ENCODE measurements around the gene PPP2R3C.
"Not testable (repeated sequence)": the region's sequence is repeated elsewhere in the genome, so short reads cannot be mapped to it uniquely, and the experiment has no call there.

Gene PPP2R3C

DNA sequence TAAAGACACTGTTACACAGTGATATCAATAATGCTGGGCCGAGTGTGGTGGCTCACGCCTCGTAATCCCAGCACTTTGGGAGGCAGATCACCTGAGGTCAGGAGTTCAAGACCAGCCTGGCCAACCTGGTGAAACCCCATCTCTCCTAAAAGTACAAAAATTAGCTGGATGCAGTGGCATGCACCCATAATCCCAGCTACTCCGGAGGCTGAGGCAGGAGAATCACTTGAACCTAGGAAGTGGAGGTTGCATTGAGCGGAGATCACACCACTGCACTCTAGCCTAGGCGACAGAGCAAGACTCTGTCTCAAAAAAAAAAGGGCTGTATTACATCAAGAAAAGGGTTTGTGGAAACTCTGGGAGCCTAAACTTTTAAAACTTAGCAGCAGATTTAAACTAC is 27.1 kb downstream of the PPP2R3C start:
- H3K4me3 ChIP-seq (ENCODE audit: low read depth, low read length); H3K27ac ChIP-seq (ENCODE audit: low read depth, low read length); H3K4me1 ChIP-seq (ENCODE audit: control insufficient read depth, insufficient read depth, low read length, unreplicated experiment); H3K79me2 ChIP-seq (ENCODE audit: control insufficient read depth, insufficient read depth, low read length, unreplicated experiment); H2AFZ ChIP-seq (ENCODE audit: low read length, unreplicated experiment); H3K27me3 ChIP-seq (ENCODE audit: insufficient read depth, low read length): not testable (repeated sequence)
- peaks cover 32% of the 10 kb centered on the region for H3K36me3 ChIP-seq (ENCODE audit: insufficient read depth, low read length)

DNA sequence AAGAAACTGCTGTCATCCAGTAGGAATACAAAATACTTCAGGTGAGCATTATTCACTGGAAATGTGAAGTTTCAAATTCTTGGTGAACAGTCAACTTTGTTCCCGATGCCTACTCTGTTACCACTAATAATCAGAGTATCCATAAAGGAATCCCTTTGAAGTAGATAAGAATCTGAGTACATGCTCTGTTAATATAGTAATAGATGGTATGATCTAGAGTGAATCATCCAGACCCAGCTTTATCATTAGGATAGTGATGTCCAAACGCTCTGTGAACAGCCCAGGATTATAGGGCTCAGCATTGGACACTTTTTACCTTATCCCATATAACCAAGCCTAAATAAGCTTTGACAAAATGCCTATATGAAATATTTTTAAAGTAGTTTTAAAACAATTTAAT is 33.3 kb downstream of the PPP2R3C start:
- Histone ChIP-seq H3K36me3 (ENCODE audit: insufficient read depth, low read length) (peaks cover 26% of the 10 kb centered on the region), H3K27ac (ENCODE audit: low read depth, low read length) (no peak overlapping the region), H3K4me1 (ENCODE audit: control insufficient read depth, insufficient read depth, low read length, unreplicated experiment) (no peaks in the 10 kb centered on the region), H3K4me3 (ENCODE audit: low read depth, low read length) (no peak overlapping the region), H3K27me3 (ENCODE audit: insufficient read depth, low read length) (no peaks in the 10 kb centered on the region), H2AFZ (ENCODE audit: low read length, unreplicated experiment) (no peak overlapping the region), H3K79me2 (ENCODE audit: control insufficient read depth, insufficient read depth, low read length, unreplicated experiment) (no peaks in the 10 kb centered on the region)

GRCh38 chr14:35085441-35085840 is 36.3 kb downstream of the PPP2R3C start:
- no peak overlapping the region for H3K27ac ChIP-seq (ENCODE audit: low read depth, low read length)
- H3K4me1 ChIP-seq (ENCODE audit: control insufficient read depth, insufficient read depth, low read length, unreplicated experiment): no peaks in the 10 kb centered on the region
- H2AFZ ChIP-seq (ENCODE audit: low read length, unreplicated experiment): no peak overlapping the region
- peaks cover 26% of the 10 kb centered on the region; the same call in 1 of the 2 replicates for H3K36me3 ChIP-seq (ENCODE audit: insufficient read depth, low read length)
- H3K79me2 ChIP-seq (ENCODE audit: control insufficient read depth, insufficient read depth, low read length, unreplicated experiment): no peaks in the 10 kb centered on the region
- H3K4me3 ChIP-seq (ENCODE audit: low read depth, low read length): no peak overlapping the region
- no peaks in the 10 kb centered on the region for H3K27me3 ChIP-seq (ENCODE audit: insufficient read depth, low read length)

DNA sequence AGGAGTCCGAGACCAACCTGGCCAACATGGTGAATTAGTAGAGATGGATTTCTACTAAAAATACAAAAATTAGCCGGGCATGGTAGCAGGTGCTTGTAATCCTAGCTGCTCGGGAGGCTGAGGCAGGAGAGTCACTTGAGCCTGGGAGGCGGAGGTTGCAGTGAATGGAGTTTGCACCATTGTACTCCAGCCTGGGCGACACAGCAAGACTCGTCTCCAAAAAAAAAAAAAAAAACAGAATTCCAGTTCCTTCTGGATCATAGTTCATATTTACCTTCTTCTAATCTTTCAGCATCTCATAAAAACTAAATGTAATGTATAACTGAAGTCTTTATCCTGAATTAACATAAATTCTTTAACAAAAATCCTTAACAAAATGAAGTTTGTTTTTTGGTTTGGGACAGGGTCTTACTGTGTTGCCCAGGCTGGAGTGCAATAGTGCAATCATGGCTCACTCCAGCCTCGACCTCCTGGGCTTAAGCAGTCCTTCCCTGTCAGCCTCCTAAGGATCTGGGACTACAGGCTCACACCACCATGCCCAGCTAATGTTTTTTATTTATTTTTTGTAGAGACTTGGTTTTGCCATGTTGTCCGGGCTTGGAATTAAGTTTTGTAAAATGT is 38.1 kb downstream of the PPP2R3C start:
- H3K27me3 ChIP-seq (ENCODE audit: insufficient read depth, low read length): no peaks in the 10 kb centered on the region
- H2AFZ ChIP-seq (ENCODE audit: low read length, unreplicated experiment): no peak overlapping the region
- H3K4me1 ChIP-seq (ENCODE audit: control insufficient read depth, insufficient read depth, low read length, unreplicated experiment): no peaks in the 10 kb centered on the region
- no peak overlapping the region for H3K4me3 ChIP-seq (ENCODE audit: low read depth, low read length)
- H3K27ac ChIP-seq (ENCODE audit: low read depth, low read length): no peak overlapping the region
- H3K36me3 ChIP-seq (ENCODE audit: insufficient read depth, low read length): peaks cover 35% of the 10 kb centered on the region; the same call in 1 of the 2 replicates
- H3K79me2 ChIP-seq (ENCODE audit: control insufficient read depth, insufficient read depth, low read length, unreplicated experiment): no peaks in the 10 kb centered on the region

DNA sequence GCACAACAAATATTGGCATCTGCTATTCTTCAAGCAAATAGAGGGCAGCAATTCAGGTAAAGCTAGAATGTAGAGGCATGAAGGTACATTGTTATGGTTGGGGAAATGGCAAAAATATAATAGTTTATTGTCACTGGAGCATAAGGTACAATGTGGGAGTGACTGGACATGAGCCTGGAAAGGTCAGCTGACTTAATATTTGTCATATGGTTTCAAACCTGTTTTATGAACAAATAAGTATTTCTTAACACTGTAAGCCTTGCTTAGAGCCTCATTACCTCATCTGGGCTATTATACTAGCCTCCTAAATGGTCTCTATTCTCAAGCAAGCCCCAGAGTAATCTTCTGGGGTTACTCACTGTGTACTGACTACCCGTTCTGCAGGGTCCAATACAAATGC is 42.0 kb downstream of the PPP2R3C start:
- H3K79me2 ChIP-seq (ENCODE audit: control insufficient read depth, insufficient read depth, low read length, unreplicated experiment): no peaks in the 10 kb centered on the region
- peaks cover 23% of the 10 kb centered on the region; the same call in 1 of the 2 replicates for H3K36me3 ChIP-seq (ENCODE audit: insufficient read depth, low read length)
- H3K27me3 ChIP-seq (ENCODE audit: insufficient read depth, low read length): no peaks in the 10 kb centered on the region
- H3K4me1 ChIP-seq (ENCODE audit: control insufficient read depth, insufficient read depth, low read length, unreplicated experiment): no peaks in the 10 kb centered on the region
- H3K27ac ChIP-seq (ENCODE audit: low read depth, low read length): no peak overlapping the region
- no peak overlapping the region for H2AFZ ChIP-seq (ENCODE audit: low read length, unreplicated experiment)
- no peak overlapping the region for H3K4me3 ChIP-seq (ENCODE audit: low read depth, low read length)

DNA sequence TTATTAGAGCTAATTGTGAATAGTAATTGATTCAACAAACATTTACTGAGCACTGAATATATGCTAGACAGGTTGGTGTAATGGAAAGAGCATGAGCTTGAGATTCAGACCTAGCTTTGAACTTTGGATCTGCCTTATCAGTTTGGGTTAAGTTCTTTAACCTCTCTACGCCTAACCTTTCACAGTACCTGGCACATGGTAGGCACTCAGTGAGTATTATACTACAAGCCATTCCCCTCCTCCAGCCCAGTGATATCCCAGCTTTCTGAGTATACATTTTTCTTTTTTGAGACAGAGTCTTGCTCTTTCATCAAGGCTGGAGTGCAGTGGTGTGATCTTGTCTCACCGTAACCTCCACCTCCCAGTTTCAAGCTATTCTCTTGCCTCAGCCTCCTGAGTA is 43.7 kb downstream of the PPP2R3C start:
- peaks cover 24% of the 10 kb centered on the region; the same call in 1 of the 2 replicates for H3K36me3 ChIP-seq (ENCODE audit: insufficient read depth, low read length)
- no peaks in the 10 kb centered on the region for H3K79me2 ChIP-seq (ENCODE audit: control insufficient read depth, insufficient read depth, low read length, unreplicated experiment)
- no peak overlapping the region for H3K4me3 ChIP-seq (ENCODE audit: low read depth, low read length)
- H2AFZ ChIP-seq (ENCODE audit: low read length, unreplicated experiment): no peak overlapping the region
- no peak overlapping the region for H3K27ac ChIP-seq (ENCODE audit: low read depth, low read length)
- H3K27me3 ChIP-seq (ENCODE audit: insufficient read depth, low read length): no peaks in the 10 kb centered on the region
- H3K4me1 ChIP-seq (ENCODE audit: control insufficient read depth, insufficient read depth, low read length, unreplicated experiment): no peaks in the 10 kb centered on the region

DNA sequence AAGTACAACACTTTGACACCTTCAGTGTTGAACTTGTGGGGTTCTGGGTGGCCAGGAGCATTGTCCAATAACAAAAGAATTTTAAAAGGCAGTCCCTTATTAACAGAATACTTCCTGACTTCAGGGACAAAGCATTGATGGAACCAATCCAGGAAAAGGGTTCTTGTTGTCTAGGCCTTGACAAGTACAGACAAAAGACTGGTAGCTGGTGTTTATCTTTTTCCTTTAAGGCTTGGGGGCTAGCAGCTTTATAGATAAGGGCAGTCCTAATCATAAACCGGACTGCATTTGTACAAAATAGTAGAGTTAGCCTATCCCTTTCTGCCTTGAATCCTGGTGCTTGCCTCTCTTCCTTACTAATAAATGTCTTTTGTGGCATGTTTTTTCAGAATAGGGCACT is 48.3 kb downstream of the PPP2R3C start:
- Histone ChIP-seq H3K27me3 (ENCODE audit: insufficient read depth, low read length) (no peaks in the 10 kb centered on the region), H3K27ac (ENCODE audit: low read depth, low read length) (no peak overlapping the region), H2AFZ (ENCODE audit: low read length, unreplicated experiment) (no peak overlapping the region), H3K79me2 (ENCODE audit: control insufficient read depth, insufficient read depth, low read length, unreplicated experiment) (no peaks in the 10 kb centered on the region), H3K4me1 (ENCODE audit: control insufficient read depth, insufficient read depth, low read length, unreplicated experiment) (no peaks in the 10 kb centered on the region), H3K4me3 (ENCODE audit: low read depth, low read length) (no peak overlapping the region), H3K36me3 (ENCODE audit: insufficient read depth, low read length) (peaks cover 16% of the 10 kb centered on the region; the same call in 1 of the 2 replicates)

GRCh38 chr14:35072226-35072625 is 49.6 kb downstream of the PPP2R3C start:
- Histone ChIP-seq H3K36me3 (ENCODE audit: insufficient read depth, low read length) (peaks cover 25% of the 10 kb centered on the region), H3K27ac (ENCODE audit: low read depth, low read length) (no peak overlapping the region), H3K4me3 (ENCODE audit: low read depth, low read length) (no peak overlapping the region), H3K4me1 (ENCODE audit: control insufficient read depth, insufficient read depth, low read length, unreplicated experiment) (no peaks in the 10 kb centered on the region), H3K27me3 (ENCODE audit: insufficient read depth, low read length) (no peaks in the 10 kb centered on the region), H3K79me2 (ENCODE audit: control insufficient read depth, insufficient read depth, low read length, unreplicated experiment) (no peaks in the 10 kb centered on the region), H2AFZ (ENCODE audit: low read length, unreplicated experiment) (no peak overlapping the region)

DNA sequence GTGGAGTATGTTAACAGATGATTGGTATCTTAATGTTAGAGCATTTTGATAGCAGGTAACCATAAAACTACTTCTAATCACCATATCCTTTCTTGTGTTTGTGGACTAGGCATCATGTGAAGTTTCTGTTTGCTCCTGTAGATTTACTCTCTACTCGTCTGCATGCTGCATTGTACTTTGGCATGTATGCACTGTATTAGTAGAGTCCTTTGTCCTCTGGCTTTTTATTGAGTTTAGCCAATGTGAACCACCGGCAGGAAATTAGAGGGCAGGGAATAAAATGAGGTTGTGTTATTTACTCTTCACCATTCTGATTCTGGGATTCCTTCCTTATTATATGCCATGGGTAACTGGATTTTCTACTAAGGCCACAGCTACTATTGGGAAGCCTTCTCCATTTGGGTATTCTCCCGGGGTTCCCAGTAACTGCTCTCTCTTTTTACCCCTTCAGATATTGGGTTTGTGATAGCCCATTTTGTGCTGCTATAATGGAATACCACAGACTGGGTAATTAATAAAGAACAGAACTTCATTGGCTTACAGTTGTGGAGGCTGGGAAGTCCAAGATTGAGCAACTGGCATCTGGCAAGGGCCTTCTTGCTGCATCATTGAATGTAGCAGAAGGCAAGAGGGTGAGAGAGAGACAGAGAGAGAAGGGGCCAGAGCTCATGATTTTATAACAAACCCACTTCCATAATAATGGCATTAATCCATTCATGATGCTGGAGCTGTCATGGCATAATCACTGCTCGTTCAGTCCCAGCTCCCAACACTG is 53.4 kb downstream of the PPP2R3C start:
- Histone ChIP-seq H3K79me2 (ENCODE audit: control insufficient read depth, insufficient read depth, low read length, unreplicated experiment) (no peaks in the 10 kb centered on the region), H3K4me1 (ENCODE audit: control insufficient read depth, insufficient read depth, low read length, unreplicated experiment) (no peaks in the 10 kb centered on the region), H3K36me3 (ENCODE audit: insufficient read depth, low read length) (peaks cover 24% of the 10 kb centered on the region), H3K27me3 (ENCODE audit: insufficient read depth, low read length) (no peaks in the 10 kb centered on the region), H3K27ac (ENCODE audit: low read depth, low read length) (no peak overlapping the region), H3K4me3 (ENCODE audit: low read depth, low read length) (no peak overlapping the region), H2AFZ (ENCODE audit: low read length, unreplicated experiment) (no peak overlapping the region)

DNA sequence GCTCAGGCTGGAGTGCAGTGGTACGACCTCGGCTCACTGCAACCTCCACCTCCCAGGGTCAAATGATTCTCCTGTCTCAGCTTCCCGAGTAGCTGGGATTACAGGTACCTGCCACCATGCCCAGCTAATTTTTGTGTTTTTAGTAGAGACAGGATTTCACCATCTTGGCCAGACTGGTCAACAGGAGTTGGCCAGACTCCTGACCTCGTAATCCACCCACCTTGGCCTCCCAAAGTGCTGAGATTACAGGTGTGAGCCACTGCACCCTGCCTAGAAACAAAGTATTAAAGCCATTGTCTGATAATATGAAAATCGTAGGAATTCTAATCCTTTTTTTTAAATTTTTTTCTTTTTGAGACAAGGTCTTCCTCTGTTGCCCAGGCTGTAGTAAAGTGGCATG is 56.1 kb downstream of the PPP2R3C start:
- H3K4me3 ChIP-seq (ENCODE audit: low read depth, low read length); H3K79me2 ChIP-seq (ENCODE audit: control insufficient read depth, insufficient read depth, low read length, unreplicated experiment): not testable (repeated sequence)
- H3K36me3 ChIP-seq (ENCODE audit: insufficient read depth, low read length): peaks cover 19% of the 10 kb centered on the region

More for the DNA sequence above, 56.1 kb downstream of the PPP2R3C start:
- not testable (repeated sequence) for H3K27ac ChIP-seq (ENCODE audit: low read depth, low read length); H3K27me3 ChIP-seq (ENCODE audit: insufficient read depth, low read length); H2AFZ ChIP-seq (ENCODE audit: low read length, unreplicated experiment); H3K4me1 ChIP-seq (ENCODE audit: control insufficient read depth, insufficient read depth, low read length, unreplicated experiment)

Data from ACC112 (cell line).